CD8-positive, alpha-beta memory T cell (primary cell): ENCODE measurements around the gene MEIS2. TPM values are rescaled to one million over a fixed set of nuclear protein-coding genes. Genes with fewer than 3 reads are reported as not detected.
A peak's percentile ranks its signal among the peaks of the same experiment; 100 is the strongest.

Source experiments
- CTCF ChIA-PET: fragments of 350-600 bp; sonication (Branson Sonifier 250); formaldehyde crosslinking; loops from one replicate; lab custom pipeline; 2021; ENCODE audit warnings: antibody characterized with exemption; lab: Charles Lee
- POLR2A ChIA-PET: fragments of 350-600 bp; sonication (Branson Sonifier 250); formaldehyde crosslinking; loops from one replicate; lab custom pipeline; 2021; ENCODE audit warnings: antibody characterized with exemption; lab: Charles Lee
- DNase-seq, 5 donors: peaks; one replicate each; pipeline versions ENCODE4 v3.0.0 to v3.0.0-alpha.2; 2020 to 2022; ENCODE audit warnings: mixed read lengths in 1 of 5
- H3K27ac ChIP-seq: one replicate; pipeline ENCODE4 v1.7.0; 2013; ENCODE audit warnings: low read depth, mild to moderate bottlenecking, low read length, moderate library complexity
- H3K27me3 ChIP-seq: 2 replicates; pipeline ENCODE4 v1.7.0; 2013; ENCODE audit warnings: low read length, mild to moderate bottlenecking; ENCODE audit not compliant: insufficient read depth, poor library complexity, severe bottlenecking
- H3K36me3 ChIP-seq: 2 replicates; pipeline ENCODE4 v1.7.0; 2013; ENCODE audit warnings: mild to moderate bottlenecking, low read length, moderate library complexity; ENCODE audit not compliant: insufficient read depth
- H3K4me1 ChIP-seq: 2 replicates; pipeline ENCODE4 v1.7.0; 2013; ENCODE audit warnings: mild to moderate bottlenecking, low read length, moderate library complexity; ENCODE audit not compliant: insufficient read depth
- H3K4me3 ChIP-seq: 2 replicates; pipeline ENCODE4 v1.7.0; 2013; ENCODE audit warnings: mild to moderate bottlenecking, low read length
- H3K9me3 ChIP-seq: 2 replicates; pipeline ENCODE4 v1.7.0; 2013; ENCODE audit warnings: mild to moderate bottlenecking, low read length
- H3K27ac Mint-ChIP-seq, 8 donors: one replicate each; pipeline ENCODE4 v1.8.0; 2020 to 2021; ENCODE audit warnings: mixed read lengths in 8 of 8, mild to moderate bottlenecking in 6 of 8, inconsistent platforms in 3 of 8, moderate library complexity in 3 of 8
- H3K27me3 Mint-ChIP-seq, 2 donors: one replicate each; pipeline ENCODE4 v1.8.0; 2020 to 2021; ENCODE audit warnings: mixed read lengths in 2 of 2, mild to moderate bottlenecking in 1 of 2, moderate library complexity in 1 of 2
- H3K36me3 Mint-ChIP-seq, 3 donors: one replicate each; pipeline ENCODE4 v1.8.0; 2020 to 2021; ENCODE audit warnings: mixed read lengths in 3 of 3, inconsistent platforms in 1 of 3, mild to moderate bottlenecking in 1 of 3
- H3K4me1 Mint-ChIP-seq, 3 donors: one replicate each; pipeline ENCODE4 v1.8.0; 2020 to 2021; ENCODE audit warnings: mixed read lengths in 3 of 3, inconsistent platforms in 1 of 3, mild to moderate bottlenecking in 1 of 3
- H3K4me3 Mint-ChIP-seq, 7 donors: one replicate each; pipeline ENCODE4 v1.8.0; 2020 to 2021; ENCODE audit warnings: mixed read lengths in 7 of 7, mild to moderate bottlenecking in 6 of 7, moderate library complexity in 4 of 7, inconsistent platforms in 2 of 7
- H3K9me3 Mint-ChIP-seq, 5 donors: one replicate each; pipeline ENCODE4 v1.8.0; 2020 to 2022; ENCODE audit warnings: mixed read lengths in 5 of 5, mild to moderate bottlenecking in 3 of 5, moderate library complexity in 2 of 5, inconsistent platforms in 1 of 5
- polyA plus RNA-seq: library from polyadenylated mRNA; unstranded; fragments of 300-500 nt; fragmentation: Illumina TruSeq; gene quantifications from one replicate; pipeline ENCODE4 v1.2.3, GENCODE V29; 2021
- total RNA-seq, 2 experiments: library from RNA; stranded (reverse); gene quantifications; one replicate each; pipeline ENCODE4 v1.2.3, GENCODE V29; 2021

Gene MEIS2
- total and polyA plus RNA-seq, 3 experiments from 2014 or later = not detected

GRCh38 chr15:37057831-37058230 is 42.5 kb downstream of the MEIS2 start:
- Histone ChIP-seq H3K9me3 (no peaks in the 10 kb centered on the region), H3K36me3 (no peaks in the 10 kb centered on the region), H3K27ac (no peak overlapping the region), H3K27me3 (no peaks in the 10 kb centered on the region), H3K4me1 (no peaks in the 10 kb centered on the region), H3K4me3 (no peak overlapping the region)
- H3K27ac Mint-ChIP-seq = no peak overlapping the region
- no peaks in the 10 kb centered on the region for H3K36me3 Mint-ChIP-seq
- peaks cover 0 to 3% (median 0%) of the 10 kb centered on the region in 5 donors for H3K9me3 Mint-ChIP-seq
- ChIA-PET POLR2A (no interaction called here), CTCF (no interaction called here)
- no peaks in the 10 kb centered on the region for H3K4me1 Mint-ChIP-seq
- no peak for DNase-seq
- H3K27me3 Mint-ChIP-seq = peaks cover 0 to 1% of the 10 kb centered on the region in 2 donors
- no peak overlapping the region for H3K4me3 Mint-ChIP-seq

- CTCF ChIA-PET = no interaction called here
Observed at GRCh38 chr15:37057256-37057655, 43.1 kb downstream of the MEIS2 start.

GRCh38 chr15:37056177-37057121 is 43.9 kb downstream of the MEIS2 start:
- Mint-ChIP-seq H3K27me3 (peaks cover 0 to 1% of the 10 kb centered on the region in 2 donors), H3K27ac (peak overlapping the region in 1 of 8 donors; percentile 29), H3K4me1 (no peaks in the 10 kb centered on the region), H3K4me3 (no peak overlapping the region), H3K36me3 (no peaks in the 10 kb centered on the region), H3K9me3 (peaks cover 0 to 3% (median 0%) of the 10 kb centered on the region in 5 donors)
- ChIA-PET POLR2A (no interaction called here), CTCF (no interaction called here)
- H3K4me1 ChIP-seq = no peaks in the 10 kb centered on the region
- DNase-seq = no peak
- H3K27ac ChIP-seq = no peak overlapping the region
- H3K27me3 ChIP-seq = no peaks in the 10 kb centered on the region
- H3K4me3 ChIP-seq = no peak overlapping the region
- H3K36me3 ChIP-seq = no peaks in the 10 kb centered on the region
- H3K9me3 ChIP-seq = no peaks in the 10 kb centered on the region

More at GRCh38 chr15:37057256-37057655, 43.1 kb downstream of the MEIS2 start:
- POLR2A ChIA-PET = no interaction called here
- Histone ChIP-seq H3K27ac (no peak overlapping the region), H3K9me3 (no peaks in the 10 kb centered on the region), H3K4me1 (no peaks in the 10 kb centered on the region), H3K4me3 (no peak overlapping the region), H3K36me3 (no peaks in the 10 kb centered on the region), H3K27me3 (no peaks in the 10 kb centered on the region)
- no peak for DNase-seq
- H3K36me3 Mint-ChIP-seq = no peaks in the 10 kb centered on the region
- H3K9me3 Mint-ChIP-seq = peaks cover 0 to 3% (median 0%) of the 10 kb centered on the region in 5 donors
- no peak overlapping the region for H3K4me3 Mint-ChIP-seq
- no peaks in the 10 kb centered on the region for H3K4me1 Mint-ChIP-seq
- peaks cover 0 to 1% of the 10 kb centered on the region in 2 donors for H3K27me3 Mint-ChIP-seq
- peak overlapping the region in 1 of 8 donors; percentile 7 for H3K27ac Mint-ChIP-seq

- Histone ChIP-seq H3K36me3 (no peaks in the 10 kb centered on the region), H3K27me3 (no peaks in the 10 kb centered on the region), H3K4me1 (no peaks in the 10 kb centered on the region), H3K27ac (no peak overlapping the region), H3K4me3 (no peak overlapping the region), H3K9me3 (no peaks in the 10 kb centered on the region)
- Mint-ChIP-seq H3K27ac (no peak overlapping the region), H3K9me3 (peaks cover 0 to 3% (median 0%) of the 10 kb centered on the region in 5 donors), H3K4me3 (no peak overlapping the region), H3K36me3 (no peaks in the 10 kb centered on the region), H3K4me1 (no peaks in the 10 kb centered on the region), H3K27me3 (peaks cover 0 to 1% of the 10 kb centered on the region in 2 donors)
- ChIA-PET POLR2A (no interaction called here), CTCF (no interaction called here)
- DNase-seq = no peak
Observed at GRCh38 chr15:37055481-37055880, 44.9 kb downstream of the MEIS2 start.

DNA sequence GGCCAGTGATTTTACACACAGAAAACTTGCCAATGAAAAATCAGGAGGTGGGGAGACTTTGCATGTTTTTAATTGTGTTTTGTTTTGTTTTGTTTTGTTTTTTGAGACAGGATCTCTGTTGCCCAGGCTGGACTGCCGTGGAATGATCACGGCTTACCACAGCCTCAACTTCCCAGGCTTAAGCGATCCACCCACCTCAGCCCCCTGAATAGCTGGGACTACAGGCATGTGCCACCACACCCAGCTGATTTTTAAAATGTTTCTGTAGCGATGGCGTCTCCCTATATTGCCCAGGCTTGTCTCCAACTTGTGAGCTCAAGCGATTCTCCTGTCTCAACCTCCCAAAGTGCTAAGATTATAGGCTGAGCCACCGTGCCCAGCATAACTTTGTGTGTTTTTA is 46.0 kb downstream of the MEIS2 start:
- DNase-seq = no peak
- no peaks in the 10 kb centered on the region for H3K36me3 ChIP-seq
- H3K27ac ChIP-seq = no peak overlapping the region
- ChIA-PET POLR2A (no interaction called here), CTCF (interaction anchor here (0.8 kb wide), 1 partner anchor 14 kb away, joined by 3 read pairs; no protein-coding TSS in a partner anchor)
- Mint-ChIP-seq H3K4me1 (no peaks in the 10 kb centered on the region), H3K27ac (no peak overlapping the region), H3K4me3 (no peak overlapping the region), H3K27me3 (peaks cover 0 to 1% of the 10 kb centered on the region in 2 donors), H3K36me3 (no peaks in the 10 kb centered on the region), H3K9me3 (peaks cover 0 to 3% (median 0%) of the 10 kb centered on the region in 5 donors)
- H3K27me3 ChIP-seq = no peaks in the 10 kb centered on the region
- H3K4me3 ChIP-seq = no peak overlapping the region
- H3K9me3 ChIP-seq = no peaks in the 10 kb centered on the region
- H3K4me1 ChIP-seq = no peaks in the 10 kb centered on the region

DNA sequence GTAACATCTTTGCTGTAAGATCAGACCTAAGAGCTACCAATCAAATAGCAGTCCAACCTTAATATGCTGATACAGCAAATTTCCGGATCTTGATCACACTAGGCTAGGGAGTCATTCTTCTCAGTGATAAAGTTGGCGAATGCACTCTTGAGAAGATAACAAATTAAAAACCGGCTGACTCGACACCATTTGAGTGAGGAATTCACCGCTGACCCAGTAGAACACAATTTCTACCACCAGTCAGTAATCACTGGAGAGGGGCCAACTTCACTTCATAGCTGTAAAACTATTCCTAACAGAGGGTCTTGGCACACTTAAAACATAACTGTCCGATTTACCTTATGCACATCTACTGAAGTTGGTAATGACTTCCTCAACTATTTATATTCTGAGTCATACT is 47.2 kb downstream of the MEIS2 start:
- no peak for DNase-seq
- ChIA-PET POLR2A (no interaction called here), CTCF (no interaction called here)
- Mint-ChIP-seq H3K36me3 (no peaks in the 10 kb centered on the region), H3K9me3 (peaks cover 0 to 3% (median 0%) of the 10 kb centered on the region in 5 donors), H3K4me3 (no peak overlapping the region), H3K4me1 (no peaks in the 10 kb centered on the region), H3K27me3 (peaks cover 0 to 1% of the 10 kb centered on the region in 2 donors), H3K27ac (no peak overlapping the region)
- H3K27ac ChIP-seq = no peak overlapping the region
- no peaks in the 10 kb centered on the region for H3K27me3 ChIP-seq
- no peaks in the 10 kb centered on the region for H3K4me1 ChIP-seq
- no peaks in the 10 kb centered on the region for H3K9me3 ChIP-seq
- no peaks in the 10 kb centered on the region for H3K36me3 ChIP-seq
- H3K4me3 ChIP-seq = no peak overlapping the region

GRCh38 chr15:37050345-37050744 is 50.0 kb downstream of the MEIS2 start:
- no peak overlapping the region for H3K4me3 ChIP-seq
- H3K27me3 ChIP-seq = no peaks in the 10 kb centered on the region
- H3K9me3 ChIP-seq = no peaks in the 10 kb centered on the region
- Mint-ChIP-seq H3K4me1 (no peaks in the 10 kb centered on the region), H3K4me3 (no peak overlapping the region), H3K27me3 (peaks cover 0 to 6% of the 10 kb centered on the region in 2 donors), H3K36me3 (no peaks in the 10 kb centered on the region), H3K27ac (no peak overlapping the region), H3K9me3 (no peaks in the 10 kb centered on the region)
- no peak overlapping the region for H3K27ac ChIP-seq
- no peaks in the 10 kb centered on the region for H3K4me1 ChIP-seq
- DNase-seq = no peak
- no peaks in the 10 kb centered on the region for H3K36me3 ChIP-seq
- CTCF ChIA-PET = no interaction called here
- POLR2A ChIA-PET = no interaction called here

GRCh38 chr15:37046876-37047614 is 53.3 kb downstream of the MEIS2 start:
- Mint-ChIP-seq H3K4me1 (no peaks in the 10 kb centered on the region), H3K27ac (no peak overlapping the region), H3K36me3 (no peaks in the 10 kb centered on the region), H3K9me3 (no peaks in the 10 kb centered on the region), H3K4me3 (no peak overlapping the region), H3K27me3 (peaks cover 0 to 6% of the 10 kb centered on the region in 2 donors)
- H3K4me1 ChIP-seq = no peaks in the 10 kb centered on the region
- no peaks in the 10 kb centered on the region for H3K36me3 ChIP-seq
- H3K9me3 ChIP-seq = no peaks in the 10 kb centered on the region
- H3K27ac ChIP-seq = no peak overlapping the region
- POLR2A ChIA-PET = no interaction called here
- H3K4me3 ChIP-seq = no peak overlapping the region
- CTCF ChIA-PET = interaction anchor here (1.0 kb wide), 1 partner anchor 10 kb away, joined by 3 read pairs; no protein-coding TSS in a partner anchor
- no peaks in the 10 kb centered on the region for H3K27me3 ChIP-seq
- no peak for DNase-seq
